Trophoblast cell (in vitro differentiated cells and primary cell): ENCODE measurements around the gene HYI. TPM values are rescaled to one million over a fixed set of nuclear protein-coding genes. Genes with fewer than 3 reads are reported as not detected.
A peak's percentile ranks its signal among the peaks of the same experiment; 100 is the strongest.
"Not testable (repeated sequence)": the region's sequence is repeated elsewhere in the genome, so short reads cannot be mapped to it uniquely, and the experiment has no call there.

Source experiments
- DNase-seq, 2 donors: peaks; one replicate each; pipeline ENCODE4 v3.0.0-alpha.2; 2016
- H2AFZ ChIP-seq: 2 replicates; pipeline ENCODE4 v1.6.1; 2013; ENCODE audit warnings: low read length, moderate library complexity, mild to moderate bottlenecking; ENCODE audit not compliant: insufficient read depth, poor library complexity
- H2AK5ac ChIP-seq: 2 replicates; pipeline ENCODE4 v1.6.1; 2013; ENCODE audit warnings: mild to moderate bottlenecking, low read length
- H2BK120ac ChIP-seq: 2 replicates; pipeline ENCODE4 v1.6.1; 2013; ENCODE audit warnings: low read length, mild to moderate bottlenecking, moderate library complexity; ENCODE audit not compliant: insufficient read depth, poor library complexity
- H2BK12ac ChIP-seq: 2 replicates; pipeline ENCODE4 v1.6.1; 2013; ENCODE audit warnings: mild to moderate bottlenecking, low read length, moderate library complexity
- H2BK5ac ChIP-seq: 2 replicates; pipeline ENCODE4 v1.6.1; 2013; ENCODE audit warnings: low read length, low read depth, moderate library complexity, mild to moderate bottlenecking; ENCODE audit not compliant: poor library complexity
- H3K14ac ChIP-seq: 2 replicates; pipeline ENCODE4 v1.6.1; 2013; ENCODE audit warnings: mild to moderate bottlenecking, low read length
- H3K18ac ChIP-seq: 2 replicates; pipeline ENCODE4 v1.6.1; 2013; ENCODE audit warnings: mild to moderate bottlenecking, low read length
- H3K23ac ChIP-seq: 2 replicates; pipeline ENCODE4 v1.6.1; 2013; ENCODE audit warnings: low read length
- H3K27ac ChIP-seq: 2 replicates; pipeline ENCODE4 v1.5.1; 2013; ENCODE audit warnings: low read depth, mild to moderate bottlenecking, inconsistent platforms, low read length, moderate library complexity
- H3K27me3 ChIP-seq: 2 replicates; pipeline ENCODE4 v1.6.1; 2013; ENCODE audit warnings: inconsistent platforms, mild to moderate bottlenecking, low read length, moderate library complexity; ENCODE audit not compliant: insufficient read depth
- H3K36me3 ChIP-seq, 2 experiments: 1 replicate in 1 of 2; 2 replicates in 1 of 2; pipeline ENCODE4 v1.6.1; 2013; ENCODE audit warnings: low read length in 2 of 2, mild to moderate bottlenecking in 2 of 2, moderate library complexity in 1 of 2; ENCODE audit not compliant: insufficient read depth in 2 of 2, control insufficient read depth in 1 of 2
- H3K4ac ChIP-seq: 2 replicates; pipeline ENCODE4 v1.6.1; 2013; ENCODE audit warnings: low read depth, mild to moderate bottlenecking, low read length, moderate library complexity
- H3K4me1 ChIP-seq, 2 experiments: 1 replicate in 1 of 2; 2 replicates in 1 of 2; pipeline ENCODE4 v1.6.1; 2013; ENCODE audit warnings: low read length in 2 of 2, mild to moderate bottlenecking in 2 of 2, moderate library complexity in 1 of 2; ENCODE audit not compliant: insufficient read depth in 2 of 2, control insufficient read depth in 1 of 2
- H3K4me2 ChIP-seq: 2 replicates; pipeline ENCODE4 v1.6.1; 2013; ENCODE audit warnings: inconsistent platforms, mild to moderate bottlenecking, low read length, moderate library complexity
- H3K4me3 ChIP-seq: 2 replicates; pipeline ENCODE4 v1.5.1; 2013; ENCODE audit warnings: mild to moderate bottlenecking, low read depth, low read length, inconsistent platforms
- H3K79me1 ChIP-seq: one replicate; pipeline ENCODE4 v1.6.1; 2013; ENCODE audit warnings: low read length
- H3K79me2 ChIP-seq: 2 replicates; pipeline ENCODE4 v1.6.1; 2013; ENCODE audit warnings: low read length, mild to moderate bottlenecking; ENCODE audit not compliant: control insufficient read depth, insufficient read depth, poor library complexity
- H3K9ac ChIP-seq: 2 replicates; pipeline ENCODE4 v1.6.1; 2013; ENCODE audit warnings: mild to moderate bottlenecking, low read length
- H3K9me3 ChIP-seq: 2 replicates; pipeline ENCODE4 v1.6.1; 2013; ENCODE audit warnings: low read depth, mild to moderate bottlenecking, control low read depth, inconsistent platforms, low read length; ENCODE audit not compliant: insufficient read depth
- H4K12ac ChIP-seq: 2 replicates; pipeline ENCODE4 v1.6.1; 2013; ENCODE audit warnings: low read depth, mild to moderate bottlenecking, low read length, moderate library complexity
- H4K8ac ChIP-seq: 2 replicates; pipeline ENCODE4 v1.6.1; 2013; ENCODE audit warnings: low read depth, mild to moderate bottlenecking, low read length, moderate library complexity
- H4K91ac ChIP-seq: one replicate; pipeline ENCODE4 v1.6.1; 2013; ENCODE audit warnings: low read depth, mild to moderate bottlenecking, low read length, moderate library complexity
- WGBS: extraction: QIAGEN DNeasy Blood & Tissue Kit; methylation state at CpG from one replicate; pipeline ENCODE4 v1.1.7; 2013; ENCODE audit warnings: missing lambda C conversion rate; ENCODE audit not compliant: insufficient read length, insufficient coverage; ENCODE audit errors: extremely low coverage; 5-methylcytosine and 5-hydroxymethylcytosine counted together
- polyA plus RNA-seq: library from polyadenylated mRNA; stranded (reverse); fragments of 200-250 nt; gene quantifications from 2 replicates; pipeline ENCODE4 v1.2.3, GENCODE V29; 2013

HYI gene, protein sequence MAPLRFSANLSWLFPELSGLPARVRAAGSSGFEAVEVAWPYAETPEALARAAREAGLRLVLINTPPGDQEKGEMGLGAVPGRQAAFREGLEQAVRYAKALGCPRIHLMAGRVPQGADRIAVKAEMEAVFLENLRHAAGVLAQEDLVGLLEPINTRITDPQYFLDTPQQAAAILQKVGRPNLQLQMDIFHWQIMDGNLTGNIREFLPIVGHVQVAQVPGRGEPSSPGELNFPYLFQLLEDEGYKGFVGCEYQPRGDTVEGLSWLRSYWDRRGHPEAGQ
- polyA plus RNA-seq, result 23.9 and 24.7 TPM in 2 replicates

DNA sequence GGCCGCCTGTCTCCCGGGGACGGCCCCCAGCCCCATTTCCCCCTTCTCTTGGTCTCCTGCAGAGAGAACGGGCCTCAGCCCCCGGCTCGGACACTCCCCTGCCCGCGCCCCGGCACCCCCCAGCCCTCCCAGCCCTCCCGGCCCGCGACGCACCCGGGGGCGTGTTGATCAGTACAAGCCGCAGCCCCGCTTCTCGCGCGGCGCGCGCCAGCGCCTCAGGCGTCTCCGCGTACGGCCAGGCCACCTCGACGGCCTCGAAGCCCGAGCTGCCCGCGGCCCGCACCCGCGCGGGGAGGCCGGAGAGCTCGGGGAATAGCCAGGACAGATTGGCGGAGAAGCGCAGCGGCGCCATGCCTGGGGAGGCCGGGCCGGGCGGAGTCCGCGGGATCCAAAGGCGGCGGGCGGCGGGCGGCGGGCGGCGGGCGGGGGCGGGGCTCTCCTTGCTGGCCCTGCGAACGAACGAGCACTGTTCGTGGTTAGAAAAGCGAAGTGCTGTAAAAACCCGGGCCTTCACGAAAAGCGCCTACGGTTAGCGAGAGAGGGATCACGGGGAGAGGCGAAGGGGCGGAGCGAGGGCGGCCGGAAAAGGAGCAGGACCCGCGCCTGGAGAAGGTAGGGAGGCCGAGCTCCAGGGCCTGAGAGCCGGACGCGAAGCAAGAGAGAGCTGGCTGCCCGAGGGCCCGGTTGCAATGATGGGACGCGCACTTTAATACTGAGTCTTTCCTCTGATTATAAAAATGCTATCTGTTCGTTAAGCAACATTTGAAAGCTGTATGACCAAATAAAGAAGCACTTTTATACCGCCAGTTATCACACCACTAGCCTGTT, at the start of gene HYI:
TSS of gene HYI (minus strand) at position 490 of the 828 bp plus-strand sequence. CDS start at position 352, 138 bp downstream.
- Histone ChIP-seq H3K4me1 (peaks cover 0 to 14% of the 10 kb centered on the region in 2 experiments), H3K4me3 (peak within 1 kb of the TSS; percentile 73), H3K9ac (peak within 1 kb of the TSS; percentile 85), H3K36me3 (peaks cover 35 to 36% of the 10 kb centered on the region in 2 experiments), H3K18ac (peak within 1 kb of the TSS; percentile 98), H3K9me3 (peaks cover 2% of the 10 kb centered on the region), H2BK120ac (peak within 1 kb of the TSS; percentile 82), H2AK5ac (no peak within 1 kb of the TSS), H3K14ac (peak within 1 kb of the TSS; percentile 97), H2BK12ac (no peak within 1 kb of the TSS), H3K4me2 (peak within 1 kb of the TSS; percentile 76), H4K91ac (peak within 1 kb of the TSS; percentile 96), H3K27ac (peak within 1 kb of the TSS; percentile 95), H3K4ac (peak within 1 kb of the TSS; percentile 85), H2AFZ (peak within 1 kb of the TSS; percentile 59), H3K79me1 (peaks cover 9% of the 10 kb centered on the region), H2BK5ac (peak within 1 kb of the TSS; percentile 63), H4K8ac (peak within 1 kb of the TSS; percentile 94), H3K27me3 (no peaks in the 10 kb centered on the region), H3K79me2 (peaks cover 4% of the 10 kb centered on the region), H4K12ac (peak within 1 kb of the TSS; percentile 88), H3K23ac (no peak within 1 kb of the TSS)
- WGBS, result no CpG with 5 or more reads among the region's 87 CpGs
- DNase-seq, result peak; percentile 80 to 88

DNA sequence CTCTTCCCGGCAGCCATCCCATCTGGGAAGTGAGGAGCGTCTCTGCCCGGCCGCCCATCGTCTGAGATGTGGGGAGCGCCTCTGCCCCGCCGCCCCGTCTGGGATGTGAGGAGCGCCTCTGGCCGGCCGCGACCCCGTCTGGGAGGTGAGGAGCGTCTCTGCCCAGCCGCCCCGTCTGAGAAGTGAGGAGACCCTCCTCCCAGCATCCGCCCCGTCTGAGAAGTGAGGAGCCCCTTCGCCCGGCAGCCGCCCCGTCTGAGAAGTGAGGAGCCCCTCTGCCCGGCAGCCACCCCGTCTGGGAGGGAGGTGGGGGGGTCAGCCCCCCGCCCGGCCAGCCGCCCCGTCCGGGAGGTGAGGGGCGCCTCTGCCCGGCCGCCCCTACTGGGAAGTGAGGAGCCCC, 48.1 kb upstream of the HYI start:
- not testable (repeated sequence) for H3K27ac ChIP-seq, H2AK5ac ChIP-seq, H2BK12ac ChIP-seq, H3K14ac ChIP-seq, H3K23ac ChIP-seq, H2BK5ac ChIP-seq, H3K9me3 ChIP-seq, H3K9ac ChIP-seq, H4K91ac ChIP-seq, H3K36me3 ChIP-seq, H3K79me2 ChIP-seq, H3K79me1 ChIP-seq, H3K27me3 ChIP-seq, DNase-seq, H4K12ac ChIP-seq, H3K4me2 ChIP-seq, H3K18ac ChIP-seq, H3K4me1 ChIP-seq, H2AFZ ChIP-seq, H2BK120ac ChIP-seq, H4K8ac ChIP-seq, H3K4ac ChIP-seq, H3K4me3 ChIP-seq
- WGBS, result no CpG with 5 or more reads among the region's 33 CpGs

DNA sequence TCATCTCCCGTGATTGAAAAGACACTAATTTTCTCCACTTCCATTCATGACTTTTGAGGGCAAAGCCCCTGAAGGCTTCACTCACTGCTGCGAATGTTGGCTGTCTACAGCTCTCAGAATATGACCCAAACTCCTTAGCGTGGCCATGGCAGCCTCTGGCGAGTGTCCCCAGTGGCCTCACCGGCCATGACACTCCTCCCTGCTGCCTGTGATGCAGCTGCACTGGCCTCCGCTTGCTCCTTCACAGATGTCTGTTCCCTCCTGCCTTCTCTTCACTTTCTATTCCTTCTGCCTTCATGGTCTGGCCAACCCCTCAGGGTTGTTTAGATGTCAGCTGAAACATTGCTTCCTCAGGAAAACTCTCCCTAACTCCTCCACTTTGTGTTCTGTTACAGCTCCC, 46.2 kb upstream of the HYI start:
- Histone ChIP-seq H3K4me3 (no peak overlapping the region), H2AFZ (no peak overlapping the region), H2BK120ac (peak overlapping the region; percentile 5), H3K27me3 (no peaks in the 10 kb centered on the region), H3K18ac (no peak overlapping the region), H3K9me3 (peaks cover 5% of the 10 kb centered on the region), H4K8ac (no peak overlapping the region), H4K12ac (no peak overlapping the region), H3K79me1 (peaks cover 3% of the 10 kb centered on the region), H3K36me3 (no peaks in the 10 kb centered on the region), H2BK12ac (peak overlapping the region; percentile 36), H3K4me1 (no peaks in the 10 kb centered on the region), H2BK5ac (no peak overlapping the region), H3K27ac (no peak overlapping the region), H3K79me2 (no peaks in the 10 kb centered on the region), H3K4me2 (no peak overlapping the region), H3K23ac (no peak overlapping the region), H3K4ac (no peak overlapping the region), H3K9ac (no peak overlapping the region), H4K91ac (no peak overlapping the region), H2AK5ac (no peak overlapping the region), H3K14ac (no peak overlapping the region)
- WGBS, result no CpG with 5 or more reads among the region's 6 CpGs
- peak in 1 of 2 donors; percentile 67 for DNase-seq

DNA sequence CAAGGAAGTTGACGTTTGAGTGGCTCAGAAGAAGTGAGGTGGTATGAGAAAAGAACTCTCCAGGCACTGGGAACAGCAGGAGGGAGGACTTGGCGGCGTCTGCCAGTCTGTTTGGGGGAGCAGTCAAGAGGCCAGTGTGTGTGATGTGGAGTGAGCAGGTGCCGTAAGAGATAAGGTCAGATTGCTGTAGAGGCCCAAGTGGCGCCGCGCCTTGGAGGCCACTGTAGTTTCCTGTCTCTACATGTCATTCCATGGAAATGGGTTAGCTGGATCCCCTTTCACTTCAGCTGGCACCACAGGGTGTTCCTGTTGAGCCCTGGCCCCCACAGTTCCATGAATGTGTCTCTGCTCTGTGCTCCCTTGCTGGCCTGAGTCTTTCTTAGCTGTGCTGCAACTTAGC, 41.5 kb upstream of the HYI start:
- WGBS, result no CpG with 5 or more reads among the region's 7 CpGs
- H3K27ac ChIP-seq, result no peak overlapping the region
- peak overlapping the region; percentile 58 for H2BK12ac ChIP-seq
- H4K12ac ChIP-seq, result no peak overlapping the region
- no peak overlapping the region for H3K4me2 ChIP-seq
- H4K8ac ChIP-seq, result no peak overlapping the region
- peak overlapping the region; percentile 21 for H3K4ac ChIP-seq
- H3K4me1 ChIP-seq, result peaks cover 0 to 2% of the 10 kb centered on the region in 2 experiments
- H2BK120ac ChIP-seq, result peak overlapping the region; percentile 60
- peak overlapping the region; percentile 52 for H2AK5ac ChIP-seq
- H3K36me3 ChIP-seq, result no peaks in the 10 kb centered on the region
- H2BK5ac ChIP-seq, result peak overlapping the region; percentile 47
- H3K14ac ChIP-seq, result peak overlapping the region; percentile 43
- no peak overlapping the region for H3K18ac ChIP-seq
- peak overlapping the region; percentile 75 for H4K91ac ChIP-seq
- H3K9me3 ChIP-seq, result no peaks in the 10 kb centered on the region
- no peak overlapping the region for H2AFZ ChIP-seq
- no peak overlapping the region for H3K9ac ChIP-seq
- H3K79me1 ChIP-seq, result peaks cover 11% of the 10 kb centered on the region
- no peak for DNase-seq
- no peak overlapping the region for H3K23ac ChIP-seq
- no peaks in the 10 kb centered on the region for H3K27me3 ChIP-seq
- no peaks in the 10 kb centered on the region for H3K79me2 ChIP-seq
- H3K4me3 ChIP-seq, result no peak overlapping the region
